ENCODE measurements around the gene MARCHF2.

- TF ChIP-seq EZH2 (IDR thresholded peaks at IDR 0.05; ENCODE audit: borderline replicate concordance, low read length) = no peak
- TF ChIP-seq CTCF (IDR thresholded peaks at IDR 0.05; ENCODE audit: low read length) = no peak
Measured at GRCh38 chr19:8389891-8390616, 23.1 kb upstream of the MARCHF2 start, which contains the start of gene RAB11B.
